ENCODE results near the gene GADD45GIP1. TPM values are rescaled to one million over a fixed set of nuclear protein-coding genes. Genes with fewer than 3 reads are reported as not detected.

GADD45GIP1 gene
- total RNA-seq, 1 donor, result 23.0 TPM

DNA sequence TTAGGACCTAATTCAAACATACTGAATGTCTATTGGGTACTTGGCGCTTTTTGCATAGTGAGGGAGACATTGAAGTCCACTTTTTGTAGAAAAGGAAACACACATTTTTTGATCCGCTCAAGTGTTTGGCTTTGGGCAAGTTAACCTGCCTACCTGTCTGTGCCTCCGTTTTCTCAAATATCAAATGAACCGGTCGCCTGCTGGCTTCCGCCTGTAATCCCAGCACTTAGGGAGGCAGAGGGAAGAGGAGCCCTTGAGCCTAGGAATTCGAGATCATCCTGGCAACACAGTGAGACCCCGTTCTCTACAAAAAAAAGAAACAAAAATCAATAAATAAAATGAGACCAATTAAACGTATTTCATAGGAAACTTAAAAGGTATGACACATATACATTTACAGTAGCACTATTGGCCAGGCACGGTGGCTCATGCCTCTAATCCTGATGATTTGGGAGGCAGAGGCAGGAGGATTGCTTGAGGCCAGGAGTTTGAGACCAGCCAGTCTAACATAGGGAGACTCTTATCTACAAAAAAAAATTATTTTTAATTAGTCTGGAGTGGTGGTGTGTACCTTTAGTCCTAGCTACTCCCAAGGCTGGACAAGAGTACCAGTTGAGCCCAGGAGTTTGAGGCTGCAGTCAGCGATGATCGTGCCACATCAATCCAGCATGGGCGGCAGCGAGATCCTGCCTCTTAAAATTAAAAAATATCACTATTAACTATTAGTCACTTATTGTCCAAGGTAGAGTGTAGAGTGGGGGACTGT, 10.1 kb downstream of the GADD45GIP1 start:
- no peak for DNase-seq (ENCODE audit: low read depth)
- peak overlapping the region; percentile 85 for H3K4me3 ChIP-seq (ENCODE audit: low read depth, low read length)
- TF ChIP-seq, protein P1, sequence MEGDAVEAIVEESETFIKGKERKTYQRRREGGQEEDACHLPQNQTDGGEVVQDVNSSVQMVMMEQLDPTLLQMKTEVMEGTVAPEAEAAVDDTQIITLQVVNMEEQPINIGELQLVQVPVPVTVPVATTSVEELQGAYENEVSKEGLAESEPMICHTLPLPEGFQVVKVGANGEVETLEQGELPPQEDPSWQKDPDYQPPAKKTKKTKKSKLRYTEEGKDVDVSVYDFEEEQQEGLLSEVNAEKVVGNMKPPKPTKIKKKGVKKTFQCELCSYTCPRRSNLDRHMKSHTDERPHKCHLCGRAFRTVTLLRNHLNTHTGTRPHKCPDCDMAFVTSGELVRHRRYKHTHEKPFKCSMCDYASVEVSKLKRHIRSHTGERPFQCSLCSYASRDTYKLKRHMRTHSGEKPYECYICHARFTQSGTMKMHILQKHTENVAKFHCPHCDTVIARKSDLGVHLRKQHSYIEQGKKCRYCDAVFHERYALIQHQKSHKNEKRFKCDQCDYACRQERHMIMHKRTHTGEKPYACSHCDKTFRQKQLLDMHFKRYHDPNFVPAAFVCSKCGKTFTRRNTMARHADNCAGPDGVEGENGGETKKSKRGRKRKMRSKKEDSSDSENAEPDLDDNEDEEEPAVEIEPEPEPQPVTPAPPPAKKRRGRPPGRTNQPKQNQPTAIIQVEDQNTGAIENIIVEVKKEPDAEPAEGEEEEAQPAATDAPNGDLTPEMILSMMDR (IDR thresholded peaks at IDR 0.05; ENCODE audit: insufficient read depth, low read length), result no peak

DNA sequence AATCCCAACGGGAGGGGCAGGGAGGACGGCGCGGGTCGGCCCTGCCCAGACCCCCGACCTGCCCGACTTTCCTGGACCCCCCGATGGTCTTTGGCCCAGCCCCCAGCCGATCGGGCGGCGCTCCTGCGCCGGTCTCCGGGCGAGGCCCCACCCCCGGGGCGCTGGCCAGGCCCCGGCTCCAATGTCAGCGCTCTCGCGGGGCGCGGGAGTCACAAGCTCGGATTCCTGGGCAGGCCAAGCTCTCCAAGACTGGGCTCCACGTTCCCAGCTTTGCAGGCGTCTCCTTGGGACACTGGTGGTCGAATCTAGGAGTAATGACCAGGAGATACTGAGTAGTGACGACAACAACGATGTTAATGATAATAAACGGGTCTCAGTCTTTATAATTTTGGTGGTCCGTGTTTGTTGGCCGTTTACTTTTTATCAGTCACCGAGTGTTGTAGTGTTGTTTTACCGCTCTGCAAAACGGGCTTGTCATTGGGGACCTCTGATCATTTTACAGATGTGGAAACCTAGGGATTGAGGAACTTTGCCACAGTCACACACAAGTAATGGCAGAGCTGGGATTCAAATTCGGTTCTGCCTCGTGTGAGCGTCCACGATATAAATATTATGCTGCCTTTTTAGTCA, 10.8 kb downstream of the GADD45GIP1 start:
- TF ChIP-seq, protein P1 (IDR thresholded peaks at IDR 0.05; ENCODE audit: insufficient read depth, low read length), result no peak
- peak; percentile 74 for DNase-seq (ENCODE audit: low read depth)
- peak overlapping the region; percentile 85 for H3K4me3 ChIP-seq (ENCODE audit: low read depth, low read length)

DNA sequence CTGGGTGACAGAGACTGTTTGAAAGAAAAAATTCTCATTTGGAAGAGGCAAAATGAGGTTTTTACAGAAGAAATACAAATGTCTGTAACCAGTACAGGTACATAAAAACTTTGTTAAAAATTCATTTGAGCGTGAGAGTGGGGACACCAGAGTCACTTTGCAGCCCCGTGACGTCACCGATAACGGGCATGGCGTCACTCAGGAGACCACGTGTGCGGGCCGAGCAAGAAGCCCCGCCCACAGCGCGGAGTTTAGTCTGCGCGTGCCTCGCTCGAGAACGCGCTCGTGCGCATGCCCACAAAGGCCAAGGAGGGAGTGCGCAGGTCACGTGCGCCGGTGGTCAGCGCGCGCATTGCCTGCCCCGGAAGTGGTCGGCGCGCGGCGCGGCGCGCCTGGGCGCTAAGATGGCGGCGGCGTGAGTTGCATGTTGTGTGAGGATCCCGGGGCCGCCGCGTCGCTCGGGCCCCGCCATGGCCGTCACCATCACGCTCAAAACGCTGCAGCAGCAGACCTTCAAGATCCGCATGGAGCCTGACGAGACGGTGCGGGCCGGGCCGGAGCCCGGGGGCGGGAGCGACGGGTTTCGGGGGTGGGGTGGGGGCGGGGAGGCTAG, 11.4 kb downstream of the GADD45GIP1 start, which contains the start of gene RAD23A:
TSS of gene RAD23A (plus strand) at position 384 of the 613 bp plus-strand sequence. CDS start at position 471, 87 bp downstream.
- TF ChIP-seq, protein P1 (IDR thresholded peaks at IDR 0.05; ENCODE audit: insufficient read depth, low read length), result no peak
- H3K4me3 ChIP-seq (ENCODE audit: low read depth, low read length), result peak within 1 kb of the TSS; percentile 85
- DNase-seq (ENCODE audit: low read depth), result peak; percentile 98

DNA sequence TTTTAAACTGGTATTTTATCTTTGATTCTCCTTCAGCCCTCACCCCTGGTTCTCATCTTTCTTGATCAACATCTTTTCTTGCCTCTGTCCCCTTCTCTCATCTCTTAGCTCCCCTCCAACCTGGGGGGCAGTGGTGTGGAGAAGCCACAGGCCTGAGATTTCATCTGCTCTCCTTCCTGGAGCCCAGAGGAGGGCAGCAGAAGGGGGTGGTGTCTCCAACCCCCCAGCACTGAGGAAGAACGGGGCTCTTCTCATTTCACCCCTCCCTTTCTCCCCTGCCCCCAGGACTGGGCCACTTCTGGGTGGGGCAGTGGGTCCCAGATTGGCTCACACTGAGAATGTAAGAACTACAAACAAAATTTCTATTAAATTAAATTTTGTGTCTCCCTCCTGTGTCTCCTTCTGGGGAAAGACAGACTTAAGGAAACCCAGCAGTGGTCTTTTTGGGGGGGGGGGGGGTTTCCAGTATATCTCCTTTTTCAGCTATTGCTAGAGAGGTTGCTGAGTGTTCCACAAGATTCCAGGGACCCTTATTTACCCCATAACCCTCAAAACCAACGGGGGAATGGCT, 12.8 kb downstream of the GADD45GIP1 start:
- TF ChIP-seq, protein P1 (IDR thresholded peaks at IDR 0.05; ENCODE audit: insufficient read depth, low read length), result no peak
- no peak for DNase-seq (ENCODE audit: low read depth)
- no peak overlapping the region for H3K4me3 ChIP-seq (ENCODE audit: low read depth, low read length)

DNA sequence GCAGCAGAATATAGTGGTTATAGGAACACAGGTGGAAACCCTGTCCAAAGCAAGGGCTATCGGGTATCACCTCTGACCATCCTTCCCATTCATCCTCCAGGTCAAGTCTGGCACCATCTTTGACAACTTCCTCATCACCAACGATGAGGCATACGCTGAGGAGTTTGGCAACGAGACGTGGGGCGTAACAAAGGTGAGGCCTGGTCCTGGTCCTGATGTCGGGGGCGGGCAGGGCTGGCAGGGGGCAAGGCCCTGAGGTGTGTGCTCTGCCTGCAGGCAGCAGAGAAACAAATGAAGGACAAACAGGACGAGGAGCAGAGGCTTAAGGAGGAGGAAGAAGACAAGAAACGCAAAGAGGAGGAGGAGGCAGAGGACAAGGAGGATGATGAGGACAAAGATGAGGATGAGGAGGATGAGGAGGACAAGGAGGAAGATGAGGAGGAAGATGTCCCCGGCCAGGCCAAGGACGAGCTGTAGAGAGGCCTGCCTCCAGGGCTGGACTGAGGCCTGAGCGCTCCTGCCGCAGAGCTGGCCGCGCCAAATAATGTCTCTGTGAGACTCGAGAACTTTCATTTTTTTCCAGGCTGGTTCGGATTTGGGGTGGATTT, 13.5 kb downstream of the GADD45GIP1 start:
- TF ChIP-seq, protein P1 (IDR thresholded peaks at IDR 0.05; ENCODE audit: insufficient read depth, low read length), result no peak
- no peak overlapping the region for H3K4me3 ChIP-seq (ENCODE audit: low read depth, low read length)
- no peak for DNase-seq (ENCODE audit: low read depth)

DNA sequence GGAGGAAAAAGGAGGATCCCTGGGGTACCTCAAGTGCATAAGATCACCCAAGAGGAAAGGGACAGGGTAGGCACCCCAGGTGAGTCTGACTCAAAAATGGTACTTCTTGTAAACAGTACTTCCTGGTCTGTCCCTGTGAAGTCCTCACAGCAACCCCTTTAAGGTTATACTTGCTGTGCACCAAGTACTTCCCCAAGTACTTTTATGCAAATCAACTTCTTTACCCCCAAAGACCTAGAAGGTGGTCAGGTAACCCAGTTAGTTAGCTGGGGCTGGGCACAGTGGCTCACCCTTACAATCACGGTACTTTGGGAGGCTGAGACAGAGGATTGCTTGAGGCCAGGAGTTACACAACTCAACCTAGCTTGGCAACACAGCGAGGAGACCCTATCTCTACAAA, 16.1 kb downstream of the GADD45GIP1 start:
- peak overlapping the region; percentile 93 for H3K4me3 ChIP-seq (ENCODE audit: low read depth, low read length)

More for the DNA sequence above, 16.1 kb downstream of the GADD45GIP1 start:
- no peak for DNase-seq (ENCODE audit: low read depth)
- TF ChIP-seq, protein P1 (IDR thresholded peaks at IDR 0.05; ENCODE audit: insufficient read depth, low read length), result no peak
